Neural progenitor cell (in vitro differentiated cells): Measurements from ENCODE around the gene CYTH1. TPM values are rescaled to one million over a fixed set of nuclear protein-coding genes. Genes with fewer than 3 reads are reported as not detected.

Experiments
- DNase-seq: peaks from one replicate; pipeline ENCODE4 v3.0.0-alpha.2; 2016; ENCODE audit warnings: low spot score
- H2AFZ ChIP-seq: fragments of 200-600 bp; sonication (generic); replicated peaks from 2 replicates; pipeline ENCODE4 v1.6.1; 2016; ENCODE audit warnings: antibody characterized with exemption
- H3F3A ChIP-seq: fragments of 200-600 bp; sonication (generic); 2 replicates; pipeline ENCODE4 v1.6.1; 2016; ENCODE audit warnings: antibody characterized with exemption, low read depth
- H3K27ac ChIP-seq: fragments of 200-600 bp; sonication (generic); 2 replicates; pipeline ENCODE4 v1.5.1; 2016; ENCODE audit warnings: mild to moderate bottlenecking
- H3K27me3 ChIP-seq: fragments of 200-600 bp; sonication (generic); 2 replicates; pipeline ENCODE4 v1.6.1; 2016; ENCODE audit warnings: mild to moderate bottlenecking, moderate library complexity
- H3K36me3 ChIP-seq: fragments of 200-600 bp; sonication (generic); 2 replicates; pipeline ENCODE4 v1.5.1; 2016
- H3K4me1 ChIP-seq: fragments of 200-600 bp; sonication (generic); 2 replicates; pipeline ENCODE4 v1.6.1; 2016; ENCODE audit warnings: mixed run types
- H3K4me2 ChIP-seq: fragments of 200-600 bp; sonication (generic); 2 replicates; pipeline ENCODE4 v1.6.1; 2016
- H3K4me3 ChIP-seq: fragments of 200-600 bp; sonication (generic); 2 replicates; pipeline ENCODE4 v1.5.1; 2016
- H3K79me2 ChIP-seq: fragments of 200-600 bp; sonication (generic); 2 replicates; pipeline ENCODE4 v1.6.1; 2016; ENCODE audit warnings: low read depth
- H3K9ac ChIP-seq: fragments of 200-600 bp; sonication (generic); 2 replicates; pipeline ENCODE4 v1.6.1; 2016
- H3K9me3 ChIP-seq: fragments of 200-600 bp; sonication (generic); 2 replicates; pipeline ENCODE4 v1.5.1; 2016; ENCODE audit warnings: low read depth
- H4K20me1 ChIP-seq: fragments of 200-600 bp; sonication (generic); 2 replicates; pipeline ENCODE4 v1.6.1; 2016; ENCODE audit warnings: low read depth
- H3K27ac Mint-ChIP-seq: 3 replicates; pipeline ENCODE4 v1.8.0; 2021; ENCODE audit warnings: mixed read lengths
- H3K27me3 Mint-ChIP-seq: 2 replicates; pipeline ENCODE4 v1.8.0; 2022; ENCODE audit warnings: low read depth, mild to moderate bottlenecking, inconsistent platforms, moderate library complexity, mixed read lengths; ENCODE audit not compliant: insufficient read depth
- H3K36me3 Mint-ChIP-seq: 3 replicates; pipeline ENCODE4 v1.8.0; 2021; ENCODE audit warnings: mixed read lengths
- H3K4me1 Mint-ChIP-seq: 3 replicates; pipeline ENCODE4 v1.8.0; 2021; ENCODE audit warnings: mixed read lengths
- H3K4me3 Mint-ChIP-seq: 3 replicates; pipeline ENCODE4 v1.8.0; 2021; ENCODE audit warnings: mild to moderate bottlenecking, moderate library complexity, mixed read lengths
- H3K9me3 Mint-ChIP-seq: 3 replicates; pipeline ENCODE4 v1.8.0; 2020; ENCODE audit warnings: mixed read lengths
- EZH2 ChIP-seq: fragments of 200-600 bp; sonication (generic); IDR thresholded peaks from 2 replicates; pipeline ENCODE4 v1.6.1; 2017; ENCODE audit warnings: antibody characterized with exemption, mild to moderate bottlenecking, moderate library complexity
- EZH2phosphoT487 ChIP-seq: fragments of 200-600 bp; sonication (generic); IDR thresholded peaks from 2 replicates; pipeline ENCODE4 v1.6.1; 2017; ENCODE audit warnings: antibody characterized with exemption
- total RNA-seq: library from RNA; depleted of rRNA; stranded (reverse); fragments of >200 nt; gene quantifications from 2 replicates; pipeline ENCODE4 v1.2.3, GENCODE V29; 2015; ENCODE audit warnings: low replicate concordance
- TF ChIP-seq, protein P1 (sequence below): fragments of 200-600 bp; sonication (generic); IDR thresholded peaks from 2 replicates; pipeline ENCODE4 v1.5.1; 2017; ENCODE audit warnings: antibody characterized with exemption, mild to moderate bottlenecking

The CYTH1 gene
- total RNA-seq, 1 donor from 2014 or later = 14.8 TPM

DNA sequence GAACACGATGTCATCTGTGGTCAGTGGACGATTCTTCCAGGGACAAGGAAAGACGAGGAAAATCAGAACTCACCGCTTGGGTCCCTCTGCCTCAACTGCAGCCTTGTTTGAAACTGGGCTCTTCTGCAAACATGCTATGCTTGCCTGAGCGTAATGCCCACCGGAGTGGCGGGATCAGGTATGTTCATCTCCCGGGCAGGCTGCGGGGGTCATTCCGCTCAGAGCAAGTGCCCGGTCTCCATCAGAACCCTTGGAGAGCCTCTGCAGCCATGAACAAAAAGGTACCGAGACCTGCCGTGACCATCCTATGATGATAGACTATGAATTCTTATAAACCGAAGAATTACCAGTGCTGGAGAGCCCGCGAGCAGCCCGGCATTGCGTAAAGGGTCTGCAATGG, 140.4 kb downstream of the CYTH1 start:
- no peaks in the 10 kb centered on the region for H4K20me1 ChIP-seq
- H3K27me3 Mint-ChIP-seq = peaks cover 5% of the 10 kb centered on the region

DNA sequence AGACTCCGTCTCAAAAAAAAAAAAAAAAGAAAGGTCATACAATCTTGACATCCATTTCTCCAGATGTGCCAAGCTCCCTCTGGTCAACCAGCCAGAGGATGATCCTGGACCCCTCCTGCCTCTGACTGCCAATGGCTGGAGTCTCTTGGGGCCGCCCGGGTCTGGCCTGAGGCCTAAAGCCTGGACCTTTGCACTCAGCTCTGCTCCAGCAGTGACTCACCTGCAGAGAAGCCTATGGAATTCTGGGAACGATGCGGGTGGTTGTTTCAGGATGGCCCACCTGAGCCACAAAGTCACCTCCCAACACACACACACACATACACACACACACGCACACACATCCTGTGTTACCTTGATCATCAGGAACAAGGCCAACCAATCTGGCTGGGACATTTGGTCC, 140.8 kb downstream of the CYTH1 start:
- Histone ChIP-seq H3K9me3 (no peaks in the 10 kb centered on the region), H3F3A (no peaks in the 10 kb centered on the region), H3K4me1 (no peaks in the 10 kb centered on the region), H3K36me3 (no peaks in the 10 kb centered on the region), H3K4me2 (no peak overlapping the region), H3K79me2 (no peaks in the 10 kb centered on the region), H2AFZ (no peak overlapping the region), H4K20me1 (no peaks in the 10 kb centered on the region), H3K27ac (no peak overlapping the region), H3K27me3 (no peaks in the 10 kb centered on the region), H3K4me3 (no peak overlapping the region), H3K9ac (no peak overlapping the region)
- no peak for DNase-seq
- Mint-ChIP-seq H3K27ac (no peak overlapping the region), H3K4me1 (peaks cover 3% of the 10 kb centered on the region), H3K4me3 (no peak overlapping the region), H3K9me3 (peaks cover 2% of the 10 kb centered on the region), H3K27me3 (peaks cover 5% of the 10 kb centered on the region), H3K36me3 (no peaks in the 10 kb centered on the region)
- TF ChIP-seq, protein P1, sequence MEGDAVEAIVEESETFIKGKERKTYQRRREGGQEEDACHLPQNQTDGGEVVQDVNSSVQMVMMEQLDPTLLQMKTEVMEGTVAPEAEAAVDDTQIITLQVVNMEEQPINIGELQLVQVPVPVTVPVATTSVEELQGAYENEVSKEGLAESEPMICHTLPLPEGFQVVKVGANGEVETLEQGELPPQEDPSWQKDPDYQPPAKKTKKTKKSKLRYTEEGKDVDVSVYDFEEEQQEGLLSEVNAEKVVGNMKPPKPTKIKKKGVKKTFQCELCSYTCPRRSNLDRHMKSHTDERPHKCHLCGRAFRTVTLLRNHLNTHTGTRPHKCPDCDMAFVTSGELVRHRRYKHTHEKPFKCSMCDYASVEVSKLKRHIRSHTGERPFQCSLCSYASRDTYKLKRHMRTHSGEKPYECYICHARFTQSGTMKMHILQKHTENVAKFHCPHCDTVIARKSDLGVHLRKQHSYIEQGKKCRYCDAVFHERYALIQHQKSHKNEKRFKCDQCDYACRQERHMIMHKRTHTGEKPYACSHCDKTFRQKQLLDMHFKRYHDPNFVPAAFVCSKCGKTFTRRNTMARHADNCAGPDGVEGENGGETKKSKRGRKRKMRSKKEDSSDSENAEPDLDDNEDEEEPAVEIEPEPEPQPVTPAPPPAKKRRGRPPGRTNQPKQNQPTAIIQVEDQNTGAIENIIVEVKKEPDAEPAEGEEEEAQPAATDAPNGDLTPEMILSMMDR = no peak
- TF ChIP-seq EZH2phosphoT487 = no peak
- TF ChIP-seq EZH2 = no peak

More for the DNA sequence above, 140.4 kb downstream of the CYTH1 start:
- Histone ChIP-seq H3K36me3 (no peaks in the 10 kb centered on the region), H3F3A (no peaks in the 10 kb centered on the region), H3K9me3 (no peaks in the 10 kb centered on the region), H3K27me3 (no peaks in the 10 kb centered on the region), H3K4me3 (no peak overlapping the region), H3K4me2 (no peak overlapping the region), H3K4me1 (no peaks in the 10 kb centered on the region), H3K9ac (no peak overlapping the region), H3K27ac (no peak overlapping the region), H2AFZ (no peak overlapping the region), H3K79me2 (no peaks in the 10 kb centered on the region)
- Mint-ChIP-seq H3K36me3 (no peaks in the 10 kb centered on the region), H3K27ac (no peak overlapping the region), H3K4me1 (peaks cover 3% of the 10 kb centered on the region), H3K9me3 (peaks cover 2% of the 10 kb centered on the region), H3K4me3 (no peak overlapping the region)
- DNase-seq = no peak
- TF ChIP-seq EZH2 (no peak), EZH2phosphoT487 (no peak)
- TF ChIP-seq, protein P1 = no peak

DNA sequence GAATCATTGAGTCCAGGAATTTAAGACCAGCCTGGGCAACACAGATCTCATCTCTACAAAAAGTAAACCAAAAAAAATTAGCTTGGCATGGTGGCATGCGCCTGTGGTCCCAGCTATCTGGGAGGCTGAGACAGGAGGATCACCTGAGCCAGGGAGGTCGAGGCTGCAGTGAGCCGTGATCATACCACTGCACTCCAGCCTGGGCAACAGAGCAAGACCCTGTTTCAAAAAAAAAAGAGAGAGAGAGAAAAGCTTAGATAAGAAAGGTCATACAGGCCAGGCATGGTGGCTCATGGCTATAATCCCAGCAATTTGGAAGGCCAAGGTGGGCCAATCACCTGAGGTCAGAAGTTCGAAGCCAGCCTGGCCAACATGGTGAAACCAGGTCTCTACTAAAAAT, 141.4 kb downstream of the CYTH1 start:
- H3K27me3 Mint-ChIP-seq = peaks cover 5% of the 10 kb centered on the region
- peaks cover 3% of the 10 kb centered on the region for H3K4me1 Mint-ChIP-seq
- no peaks in the 10 kb centered on the region for H4K20me1 ChIP-seq
- no peaks in the 10 kb centered on the region for H3F3A ChIP-seq
- no peak for DNase-seq
- H3K4me2 ChIP-seq = no peak overlapping the region
- no peaks in the 10 kb centered on the region for H3K27me3 ChIP-seq
- H3K4me3 ChIP-seq = no peak overlapping the region
- H3K9me3 ChIP-seq = no peaks in the 10 kb centered on the region
- no peaks in the 10 kb centered on the region for H3K79me2 ChIP-seq
- H2AFZ ChIP-seq = no peak overlapping the region
- no peak overlapping the region for H3K27ac Mint-ChIP-seq
- no peaks in the 10 kb centered on the region for H3K36me3 ChIP-seq
- peak overlapping the region; percentile 6 for H3K4me3 Mint-ChIP-seq
- H3K9me3 Mint-ChIP-seq = peaks cover 2% of the 10 kb centered on the region
- H3K4me1 ChIP-seq = no peaks in the 10 kb centered on the region
- TF ChIP-seq, protein P1 = no peak
- no peak for TF ChIP-seq EZH2phosphoT487
- H3K36me3 Mint-ChIP-seq = no peaks in the 10 kb centered on the region
- no peak overlapping the region for H3K27ac ChIP-seq
- H3K9ac ChIP-seq = no peak overlapping the region
